ENCODE measurements around the gene PVR.
"Not testable (repeated sequence)": the region's sequence is repeated elsewhere in the genome, so short reads cannot be mapped to it uniquely, and the experiment has no call there.

Gene PVR

DNA sequence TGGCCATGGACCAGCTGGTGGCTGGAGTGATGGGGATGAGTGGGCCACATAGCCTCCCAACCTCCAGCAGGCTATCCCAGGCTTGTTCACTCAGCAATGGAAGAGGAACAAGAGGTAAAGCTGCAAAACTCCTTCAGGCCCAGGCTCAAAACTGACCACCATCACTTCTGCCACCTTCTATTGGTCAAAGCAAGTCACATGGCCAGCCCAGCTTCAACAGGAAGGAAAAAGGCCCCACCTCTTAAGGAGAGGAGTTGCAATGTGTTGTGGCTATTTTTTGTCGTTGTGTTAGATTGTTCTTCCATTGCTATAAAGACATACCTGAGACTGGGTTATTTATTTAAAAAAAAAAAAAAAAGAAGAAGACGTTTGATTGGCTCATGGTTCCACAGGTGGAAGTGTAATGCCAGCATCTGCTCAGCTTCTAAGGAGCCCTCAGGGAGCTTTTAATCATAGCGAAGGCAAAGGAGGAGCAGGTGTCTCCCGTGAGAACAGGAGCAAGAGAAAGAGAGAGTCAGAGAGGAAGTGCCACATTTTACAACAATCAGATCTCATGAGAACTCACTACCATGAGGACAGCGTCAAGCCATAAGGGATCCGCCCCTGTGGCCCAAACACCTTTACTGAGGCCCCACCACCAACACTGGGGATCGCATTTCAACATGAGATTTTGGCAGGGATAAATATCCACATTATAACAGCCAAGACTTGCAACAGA is 24.9 kb upstream of the PVR start:
- no peak for DNase-seq

DNA sequence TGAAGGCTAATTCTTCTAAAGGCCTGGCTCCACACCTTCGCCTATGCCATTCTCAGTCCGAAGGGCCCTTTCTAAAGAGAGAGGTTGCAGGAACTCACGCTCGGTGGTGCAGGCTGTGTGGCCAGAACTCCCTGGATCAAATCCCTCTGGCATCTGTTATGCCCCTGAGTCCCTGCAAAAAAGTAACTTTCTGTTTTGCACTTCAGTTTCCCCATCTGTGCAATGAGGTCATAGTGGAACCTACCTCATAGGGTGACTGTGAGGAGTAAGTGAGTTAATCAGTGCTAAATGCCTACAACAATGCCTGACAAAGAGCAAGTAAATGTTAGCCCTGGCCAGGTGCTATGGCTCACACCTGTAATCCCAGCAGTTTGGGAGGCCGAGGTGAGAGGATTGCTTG is 23.0 kb upstream of the PVR start:
- no peak for DNase-seq

DNA sequence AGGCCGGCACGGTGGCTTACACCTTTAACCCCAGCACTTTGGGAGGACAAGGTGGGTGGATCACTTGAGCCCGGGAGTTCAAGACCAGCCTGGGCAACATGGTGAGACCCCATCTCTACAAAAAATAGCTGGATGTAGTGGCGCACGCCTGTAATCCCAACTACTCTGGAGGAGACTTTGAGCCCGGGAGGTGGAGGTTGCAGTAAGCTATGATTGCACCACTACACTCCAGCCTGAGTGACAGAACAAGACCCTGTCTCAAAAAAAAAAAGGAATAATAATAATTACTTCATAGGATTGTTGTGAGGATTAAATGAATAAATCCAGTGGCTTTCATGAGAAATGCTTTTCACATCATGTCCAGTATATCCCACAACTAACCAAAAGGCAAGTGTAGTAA is 22.3 kb upstream of the PVR start:
- no peak for DNase-seq

DNA sequence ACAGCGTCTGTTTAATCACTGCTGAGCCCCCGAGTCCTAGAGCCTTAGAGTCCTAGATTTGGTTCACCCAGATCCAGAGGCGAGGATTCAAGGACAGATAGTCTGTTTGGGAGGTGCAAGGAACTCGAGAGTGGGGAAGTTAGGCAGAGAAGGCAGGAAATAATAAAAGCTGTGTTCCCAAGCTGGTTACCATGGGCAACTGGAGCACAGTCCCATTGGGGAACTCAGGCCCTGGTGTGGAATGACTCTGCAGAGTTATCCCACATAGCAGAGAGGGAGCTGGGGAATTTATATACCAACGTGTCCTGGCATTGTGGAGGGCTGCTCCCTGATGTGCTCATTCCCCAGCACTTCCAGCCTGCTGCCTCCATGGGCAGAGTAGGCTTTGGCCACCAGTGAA is 20.6 kb upstream of the PVR start:
- DNase-seq: peak in 1 of 2 donors; percentile 27

DNA sequence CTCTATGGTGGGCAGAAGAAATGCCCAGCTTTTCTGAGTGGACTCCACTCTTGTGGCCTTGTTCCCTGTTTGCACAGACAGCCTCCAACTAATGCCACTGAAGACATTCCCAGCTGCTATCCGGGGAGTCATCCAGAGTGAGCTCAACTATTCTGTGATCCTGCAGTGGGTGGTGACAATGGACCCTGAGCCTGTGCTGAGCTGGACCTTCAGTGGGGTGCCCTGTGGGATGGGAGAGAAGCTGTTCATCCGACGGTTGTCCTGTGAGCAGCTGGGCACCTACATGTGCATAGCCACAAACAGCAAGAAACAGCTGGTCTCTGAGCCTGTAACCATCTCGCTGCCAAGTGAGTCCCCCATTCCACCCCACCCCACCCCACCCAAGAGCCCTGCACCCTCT is 20.1 kb upstream of the PVR start:
- no peak for DNase-seq

DNA sequence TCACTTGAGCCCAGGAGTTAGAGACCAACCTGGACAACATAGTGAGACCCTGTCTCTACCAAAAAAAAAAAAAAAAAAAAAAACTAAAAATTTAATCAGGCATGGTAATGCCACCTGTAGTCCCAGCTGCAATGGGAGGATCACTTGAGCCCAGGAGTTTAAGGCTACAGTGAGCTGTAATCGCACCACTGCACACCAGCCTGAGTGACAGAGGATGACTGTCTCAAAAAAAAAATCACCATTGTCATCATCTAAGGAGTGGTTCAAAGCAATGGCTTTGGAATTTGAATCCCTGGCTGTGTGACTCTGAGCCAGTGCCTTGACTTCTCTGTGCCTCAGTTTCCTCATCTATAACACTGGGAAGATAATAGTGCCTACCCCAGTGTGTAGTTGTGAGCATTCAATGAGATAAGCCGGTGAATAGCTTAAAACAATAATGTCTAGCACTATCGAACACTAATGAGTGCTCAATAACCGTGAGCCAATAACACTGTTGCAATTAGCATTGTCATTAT is 18.8 kb upstream of the PVR start:
- DNase-seq: no peak

DNA sequence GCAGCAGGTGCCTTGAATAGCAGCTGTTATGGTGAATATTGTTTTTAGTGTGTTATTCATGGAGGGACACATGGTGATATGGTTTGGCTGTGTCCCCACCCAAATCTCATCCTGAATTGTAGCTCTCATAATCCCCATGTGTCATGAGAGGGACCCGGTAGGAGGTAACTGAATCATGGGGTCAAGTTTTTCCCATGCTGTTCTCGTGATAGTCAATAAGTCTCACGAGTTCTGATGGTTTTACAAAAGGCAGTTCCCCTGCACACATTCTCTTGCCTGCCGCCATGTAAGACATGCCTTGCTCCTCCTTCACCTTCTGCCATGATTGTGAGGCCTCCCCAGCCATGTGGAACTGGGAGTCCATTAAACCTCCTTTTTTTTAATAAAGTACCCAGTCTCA is 18.1 kb upstream of the PVR start:
- DNase-seq: not testable (repeated sequence)

DNA sequence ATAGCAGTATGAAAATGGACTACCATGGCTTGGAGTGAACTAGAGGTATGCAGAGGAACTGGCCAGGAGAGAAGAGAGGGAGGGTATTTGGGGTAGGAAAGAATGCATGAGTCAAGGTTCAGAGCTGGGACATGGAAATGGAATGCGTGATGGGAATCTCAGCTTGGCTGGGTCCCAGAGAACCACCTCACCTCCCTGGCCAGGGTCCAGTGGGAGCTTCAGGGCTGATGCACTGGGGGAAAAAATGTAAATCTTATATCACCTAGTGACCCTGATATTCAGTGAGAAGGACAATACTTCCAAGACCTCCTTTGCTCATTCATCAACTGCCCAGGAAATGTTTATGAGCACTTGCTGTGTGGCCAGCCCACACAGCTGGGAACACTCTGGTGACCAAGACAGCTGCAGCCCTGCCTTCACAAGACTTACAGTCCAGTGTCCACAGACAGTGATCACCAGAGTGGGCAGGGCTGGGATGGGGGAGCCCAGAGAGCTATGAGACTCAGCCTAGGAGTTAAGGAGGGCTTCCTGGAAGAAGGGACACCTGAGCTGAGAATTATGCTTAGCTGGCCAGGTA is 17.6 kb upstream of the PVR start:
- no peak for DNase-seq

DNA sequence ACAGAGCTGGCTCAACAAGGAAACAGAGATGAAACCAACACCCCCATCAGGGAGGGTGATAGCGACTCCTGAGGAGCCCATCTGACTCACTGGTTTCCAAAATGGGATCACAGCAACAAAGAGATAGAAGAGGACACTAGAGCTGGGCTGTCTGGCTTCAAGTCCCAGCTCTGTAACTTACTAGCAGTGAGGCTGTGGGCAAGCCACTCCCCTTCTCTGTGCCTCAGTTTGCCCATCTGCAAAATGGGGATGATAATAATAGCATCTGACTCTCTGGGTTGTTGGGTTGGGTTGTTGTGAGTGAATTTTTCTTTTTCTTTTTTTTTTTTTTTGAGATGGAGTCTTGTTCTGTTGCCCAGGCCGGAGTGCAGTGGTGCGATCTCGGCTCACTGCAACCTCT is 16.1 kb upstream of the PVR start:
- no peak for DNase-seq

DNA sequence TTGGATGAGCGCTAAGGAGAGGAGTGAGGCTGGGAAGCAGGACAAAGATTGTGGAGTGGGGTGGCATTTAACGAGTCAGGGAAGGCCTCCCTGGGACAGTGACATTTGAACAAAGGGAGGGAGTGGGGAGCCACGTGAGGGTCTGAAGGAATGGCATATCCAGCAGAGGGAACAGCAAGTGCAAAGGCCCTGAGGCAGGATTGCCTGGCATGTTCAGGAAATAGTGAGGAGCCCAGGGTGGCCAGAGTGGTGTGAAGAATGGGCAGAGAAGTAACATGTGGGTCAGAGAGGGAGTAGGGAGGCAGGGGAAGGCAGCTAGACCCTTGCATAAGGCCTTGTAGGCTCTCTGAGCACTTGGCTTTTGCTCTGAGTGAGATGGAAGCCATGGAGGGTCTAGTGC is 14.9 kb upstream of the PVR start:
- no peak for DNase-seq

DNA sequence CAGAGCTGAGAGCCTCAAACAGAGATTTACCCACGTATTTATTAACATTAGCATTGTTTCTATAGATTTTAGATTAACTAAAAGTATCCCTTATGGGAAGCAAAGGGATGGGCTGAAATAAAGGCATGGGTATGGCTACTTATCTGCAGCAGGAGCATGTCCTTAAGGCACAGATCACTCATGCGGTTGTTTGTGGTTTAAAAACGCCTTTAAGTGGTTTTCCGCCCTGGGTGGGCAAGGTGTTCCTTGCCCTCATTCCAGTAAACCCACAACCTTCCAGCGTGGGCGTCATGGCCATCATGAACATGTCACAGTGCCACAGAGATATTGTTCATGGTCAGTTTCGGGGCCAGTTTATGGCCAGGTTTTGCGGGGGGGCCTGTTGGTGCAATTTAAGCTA is 12.1 kb upstream of the PVR start:
- not testable (repeated sequence) for DNase-seq

DNA sequence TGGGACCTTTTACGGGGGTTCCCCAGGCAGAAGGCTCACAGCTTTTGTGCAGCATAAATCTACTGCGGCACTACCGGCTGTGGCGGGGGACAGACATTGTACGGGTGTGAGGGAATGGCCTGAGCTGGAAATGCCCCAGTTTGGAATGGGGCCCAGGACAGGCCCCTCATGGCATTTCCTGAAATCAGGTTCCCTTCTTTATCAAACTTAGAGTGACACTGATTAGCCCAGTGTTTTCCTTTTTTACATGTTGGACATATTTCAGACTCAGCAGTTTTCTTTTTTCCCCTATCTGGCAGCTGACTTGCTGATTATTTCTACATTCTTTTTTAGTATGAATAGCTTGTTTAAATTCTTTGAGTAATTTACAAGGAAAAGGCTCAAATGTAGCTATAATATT is 9.7 kb upstream of the PVR start:
- DNase-seq: not testable (repeated sequence)

DNA sequence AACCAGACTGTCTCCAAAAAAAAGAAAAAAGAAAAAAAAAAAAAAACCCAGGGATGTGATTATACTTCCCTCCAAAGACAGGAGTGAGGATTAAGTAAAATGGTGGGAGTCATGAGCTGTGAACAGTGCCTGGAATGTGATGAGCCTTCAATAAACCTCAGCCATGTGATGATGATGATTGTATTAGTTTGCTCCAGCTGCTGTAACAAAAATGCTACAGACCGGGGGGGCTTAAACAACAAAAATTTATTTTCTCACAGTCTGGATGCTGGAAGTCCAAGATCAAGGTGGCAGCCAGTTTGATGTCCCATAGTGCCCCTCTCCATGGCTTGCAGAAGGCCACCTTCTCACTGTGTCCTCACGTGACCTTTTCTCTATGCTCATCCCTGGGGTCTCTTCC is 8.9 kb upstream of the PVR start:
- DNase-seq: no peak

DNA sequence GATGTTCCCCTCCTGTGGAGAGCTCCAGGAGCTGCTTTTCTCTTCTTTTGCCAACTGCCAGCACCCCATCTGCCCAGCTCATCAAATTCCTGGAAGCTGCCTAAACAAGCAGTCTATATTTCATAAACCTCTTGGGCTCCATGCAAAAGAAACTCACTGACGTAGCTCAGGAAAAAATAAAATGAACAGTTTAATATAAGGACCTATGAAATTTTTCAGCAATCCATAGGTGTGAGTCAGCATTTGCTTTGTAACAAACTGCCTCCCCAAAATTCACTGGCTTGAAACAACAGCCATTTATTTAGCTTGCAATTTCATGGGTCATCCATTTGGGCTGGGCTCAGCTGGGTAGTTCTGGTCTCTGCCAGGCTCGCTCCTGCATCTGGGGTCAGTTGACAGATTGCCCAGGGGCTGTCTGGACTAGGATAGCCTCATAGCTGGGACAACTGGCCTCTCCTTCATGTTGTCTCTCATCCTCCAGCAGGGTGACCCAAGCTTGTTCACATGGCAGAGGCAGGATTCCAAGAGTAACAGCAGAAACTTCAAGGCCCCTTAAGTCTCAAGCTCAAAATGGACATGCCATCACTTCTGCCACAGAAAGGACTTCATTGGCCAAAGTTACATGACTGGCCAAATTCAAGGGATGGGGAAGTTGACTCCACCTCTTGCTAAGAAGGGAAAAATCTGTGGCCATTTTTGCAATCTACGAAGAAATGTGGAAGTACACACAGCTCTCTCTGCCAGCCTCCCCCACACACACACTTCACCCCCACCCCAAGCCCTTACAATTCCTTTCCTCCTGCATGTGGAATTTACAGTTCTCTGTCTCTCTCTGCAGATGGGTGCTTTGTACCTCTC is 7.9 kb upstream of the PVR start:
- peak in 1 of 2 donors; percentile 7 for DNase-seq

DNA sequence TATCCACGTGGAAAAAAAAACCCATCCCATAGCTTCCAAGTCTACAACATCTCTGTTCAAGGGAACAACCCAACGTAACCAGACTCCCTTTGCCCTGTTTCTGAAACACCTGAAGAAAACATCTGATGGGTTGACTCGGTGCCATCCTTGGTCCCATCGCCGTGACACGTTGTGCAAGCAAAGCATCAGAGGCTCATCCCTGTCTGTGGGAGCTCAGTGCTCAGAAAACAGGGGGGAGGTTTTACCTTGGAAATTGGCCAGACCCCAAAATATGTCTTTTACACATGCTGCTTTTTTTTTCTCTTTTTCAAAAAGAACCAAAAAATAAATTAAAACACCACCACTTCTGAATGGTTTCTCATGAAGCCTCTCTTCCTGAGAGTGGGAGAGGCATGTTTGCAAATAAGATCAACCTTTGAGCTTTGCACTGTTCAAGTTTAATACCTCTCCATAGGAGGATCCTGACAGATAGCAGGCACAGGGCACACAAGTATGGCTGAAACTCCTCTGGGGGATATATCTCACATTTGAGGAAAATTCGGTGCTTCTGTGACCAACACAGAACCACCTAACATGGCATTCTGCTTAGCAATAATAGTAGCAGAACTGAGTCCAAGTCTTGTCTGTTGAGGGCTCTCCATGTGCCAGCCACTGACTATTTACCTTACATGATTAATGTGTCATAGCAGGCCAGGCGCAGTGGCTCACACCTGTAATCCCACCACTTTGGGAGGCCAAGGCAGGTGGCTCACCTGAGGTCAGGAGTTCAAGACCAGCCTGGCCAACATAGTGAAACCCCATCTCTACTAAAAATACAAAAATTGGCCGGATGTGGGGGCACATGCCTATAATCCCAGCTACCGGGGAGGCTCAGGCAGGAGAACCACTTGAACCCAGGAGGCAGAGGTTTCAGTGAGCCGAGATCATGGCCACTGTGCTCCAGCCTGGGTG is 7.0 kb upstream of the PVR start:
- no peak for DNase-seq

DNA sequence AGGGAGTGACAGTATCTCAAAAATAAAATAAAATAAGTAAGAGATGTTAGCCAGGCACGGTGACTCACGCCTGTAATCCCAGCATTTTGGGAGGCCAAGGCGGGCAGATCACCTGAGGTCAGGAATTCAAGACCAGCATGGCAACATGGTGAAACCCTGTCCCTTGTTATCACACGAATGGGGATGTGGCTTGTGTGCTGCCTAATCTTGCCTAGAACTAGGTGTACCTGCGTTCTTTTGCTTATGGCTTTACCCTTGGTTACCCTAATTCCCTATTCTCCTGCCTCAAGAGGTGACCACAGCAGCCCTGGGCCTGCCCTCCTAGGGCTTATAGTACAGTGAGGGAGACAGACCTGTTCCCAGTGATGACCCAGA is 6.3 kb upstream of the PVR start:
- DNase-seq: no peak

DNA sequence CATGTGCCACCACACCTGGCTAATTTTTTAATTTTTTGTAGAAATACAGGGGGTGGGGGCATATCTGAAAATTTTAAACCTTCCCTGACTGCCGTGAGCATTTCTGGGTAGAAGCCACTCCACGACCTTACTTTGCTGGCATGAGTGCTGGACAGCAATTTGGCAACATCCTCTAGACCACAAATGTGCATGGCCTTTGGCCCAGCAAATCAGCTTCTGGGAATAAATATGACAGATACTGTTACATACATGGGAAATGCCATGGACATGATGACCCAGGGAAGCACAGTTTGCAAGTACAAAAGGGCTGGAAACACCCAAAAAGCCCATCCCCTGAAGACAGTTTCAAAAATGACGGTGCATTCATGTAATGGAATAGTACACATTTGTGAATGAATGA is 3.2 kb upstream of the PVR start:
- DNase-seq: no peak

DNA sequence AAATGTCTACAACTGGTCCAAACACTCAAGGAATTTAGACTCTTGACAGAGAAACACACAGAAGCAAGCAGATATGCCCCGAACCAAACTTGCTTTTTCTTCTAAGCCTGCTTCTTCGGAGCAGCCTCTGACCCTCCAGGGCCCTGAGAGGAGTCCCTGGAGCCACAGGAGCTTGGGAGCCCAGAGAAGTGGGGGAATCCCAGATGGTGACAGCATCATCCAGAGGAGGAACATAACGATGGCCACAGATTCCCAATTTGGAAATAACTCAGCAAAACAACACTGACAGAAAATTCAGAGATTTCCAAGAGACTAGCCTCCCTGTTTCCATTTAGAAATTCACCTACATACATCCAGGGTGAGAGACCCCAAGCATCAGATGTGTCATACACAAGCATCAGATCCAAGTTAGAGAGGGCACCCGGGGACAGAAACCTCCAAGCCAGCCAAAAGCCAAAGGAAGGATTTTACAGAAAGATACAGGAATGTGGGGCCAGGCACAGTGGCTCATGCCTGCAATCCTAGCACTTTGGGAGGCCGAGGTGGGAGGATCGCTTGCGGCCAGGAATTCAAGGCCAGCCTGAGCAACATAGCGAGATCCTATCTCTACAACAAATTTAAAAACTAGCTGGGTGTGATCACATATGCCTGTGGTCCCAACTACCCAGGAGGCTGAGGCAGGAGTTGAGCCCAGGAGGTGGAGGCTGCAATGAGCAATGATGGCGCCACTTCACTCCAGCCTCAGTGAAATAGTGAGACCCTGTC is 2.0 kb upstream of the PVR start:
- DNase-seq: no peak

DNA sequence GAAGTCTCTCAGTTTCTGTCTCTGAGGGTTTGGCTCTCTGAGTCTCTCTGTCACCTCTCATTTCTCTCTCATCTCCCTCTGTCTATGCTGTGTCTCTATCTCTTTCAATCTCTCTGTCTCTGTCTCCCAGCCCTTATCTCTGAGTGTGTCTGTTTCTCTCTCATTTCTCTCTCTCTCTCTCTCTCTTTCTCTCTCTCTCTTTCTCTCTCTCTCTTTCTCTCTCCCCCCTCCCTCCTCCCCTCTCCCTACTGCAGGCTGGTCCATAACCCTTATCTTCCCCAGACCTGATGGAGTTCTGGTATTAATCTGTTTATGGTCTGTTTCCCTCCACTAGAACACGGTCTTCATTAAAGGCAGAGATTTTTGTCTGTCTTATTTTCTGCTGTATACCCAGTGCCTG is 1.3 kb upstream of the PVR start:
- no peak for DNase-seq

DNA sequence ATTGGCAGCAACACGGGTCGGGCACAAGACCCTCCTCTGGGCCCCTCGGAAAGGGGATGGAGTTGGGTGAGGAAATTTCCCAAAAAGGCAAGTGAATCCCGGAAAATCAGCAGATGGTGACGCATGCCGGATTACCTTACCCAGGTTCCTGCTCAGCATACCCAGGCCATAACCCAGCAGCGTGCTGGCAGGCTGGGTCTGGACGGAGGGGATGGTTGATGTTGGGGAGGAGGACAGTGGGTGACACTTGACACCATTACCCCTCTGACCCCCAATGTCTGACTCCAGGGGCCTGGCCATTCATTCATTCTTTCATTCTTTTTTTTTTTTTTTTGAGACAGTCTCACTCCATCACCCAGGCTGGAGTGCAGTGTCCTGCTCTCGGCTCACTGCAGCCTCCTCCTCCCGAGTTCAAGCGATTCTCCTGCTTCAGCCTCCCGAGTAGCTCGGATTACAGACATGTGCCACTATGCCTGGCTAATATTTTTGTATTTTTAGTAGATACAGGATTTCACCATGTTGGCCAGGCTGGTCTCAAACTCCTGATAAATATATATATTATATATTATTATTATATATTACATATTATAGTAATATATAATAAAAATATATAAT is 799 bp downstream of the PVR start:
- no peak for DNase-seq

DNA sequence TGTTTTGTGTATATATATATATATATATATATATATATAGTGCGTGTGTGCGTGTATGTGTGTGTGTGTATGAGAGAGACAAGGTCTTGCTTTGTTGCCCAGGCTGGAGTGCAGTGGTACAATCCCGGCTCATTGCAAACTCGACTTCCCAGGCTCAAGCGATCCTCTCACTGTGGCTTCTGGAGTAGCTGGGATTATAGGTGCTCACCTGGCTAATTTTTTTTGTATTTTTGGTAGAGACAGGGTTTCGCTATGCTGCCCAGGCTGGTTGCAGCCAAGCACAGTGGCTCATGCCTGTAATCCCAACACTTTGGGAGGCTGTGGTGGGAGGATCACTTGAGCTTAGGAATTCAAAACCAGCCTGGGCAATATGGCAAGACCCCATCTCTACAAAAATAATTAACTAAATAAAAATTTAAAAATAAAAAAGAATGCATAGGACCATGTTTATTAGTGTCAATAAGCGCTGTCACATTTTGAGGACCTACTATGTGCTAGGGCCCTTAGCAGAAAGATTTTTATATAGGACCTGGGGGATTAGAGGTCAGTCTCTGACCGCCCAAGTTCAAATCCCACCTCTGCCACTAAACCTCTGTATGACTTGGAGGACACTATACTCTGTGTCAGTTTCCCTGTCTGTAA is 1.8 kb downstream of the PVR start:
- DNase-seq: no peak
